Liver (tissue), 9 donors: ENCODE measurements around the gene MIEN1. TPM values are rescaled to one million over a fixed set of nuclear protein-coding genes. Genes with fewer than 3 reads are reported as not detected.

Experiments
- DNase-seq: peaks from one replicate; pipeline ENCODE4 v3.0.0-alpha.2; 2017; ENCODE audit warnings: low spot score
- H3K27ac ChIP-seq, 2 donors: one replicate each; pipeline ENCODE4 v1.7.0; 2013; ENCODE audit warnings: inconsistent platforms in 2 of 2, low read length in 2 of 2, control low read depth in 1 of 2, low read depth in 1 of 2, mild to moderate bottlenecking in 1 of 2
- H3K27me3 ChIP-seq, 4 donors: one replicate each; pipeline versions ENCODE4 v1.6.1 to v1.7.0; 2013; ENCODE audit warnings: low read length in 3 of 4, inconsistent platforms in 1 of 4, mild to moderate bottlenecking in 1 of 4, moderate library complexity in 1 of 4; ENCODE audit not compliant: control insufficient read depth in 4 of 4, insufficient read depth in 4 of 4
- H3K36me3 ChIP-seq, 4 donors: one replicate each; pipeline versions ENCODE4 v1.6.1 to v1.7.0; 2013; ENCODE audit warnings: low read length in 3 of 4, mild to moderate bottlenecking in 3 of 4, low read depth in 1 of 4, moderate library complexity in 1 of 4; ENCODE audit not compliant: control insufficient read depth in 4 of 4, insufficient read depth in 3 of 4
- H3K4me1 ChIP-seq, 4 donors: one replicate each; pipeline versions ENCODE4 v1.6.1 to v1.7.0; 2013; ENCODE audit warnings: low read length in 3 of 4, mild to moderate bottlenecking in 3 of 4, moderate library complexity in 1 of 4; ENCODE audit not compliant: control insufficient read depth in 4 of 4, insufficient read depth in 4 of 4
- H3K4me3 ChIP-seq, 3 donors: one replicate each; pipeline versions ENCODE4 v1.6.1 to v1.7.0; 2013; ENCODE audit warnings: low read length in 3 of 3, control low read depth in 1 of 3, low read depth in 1 of 3, mild to moderate bottlenecking in 1 of 3
- H3K9ac ChIP-seq, 2 donors: one replicate each; pipeline ENCODE4 v1.7.0; 2013; ENCODE audit warnings: low read length in 2 of 2, mild to moderate bottlenecking in 2 of 2, moderate library complexity in 2 of 2, control low read depth in 1 of 2, low read depth in 1 of 2
- H3K9me3 ChIP-seq, 4 donors: one replicate each; pipeline versions ENCODE4 v1.6.1 to v1.7.0; 2013; ENCODE audit warnings: low read length in 3 of 4; ENCODE audit not compliant: control insufficient read depth in 4 of 4
- CTCF ChIP-seq: fragments of 150-350 bp; IDR thresholded peaks from 2 replicates; pipeline ENCODE4 v1.5.1; 2017; ENCODE audit warnings: improper control_type of control experiment, low read depth, low read length; ENCODE audit not compliant: missing input control
- EGR1 ChIP-seq, 2 donors: IDR thresholded peaks; 2 replicates each; pipeline ENCODE4 v1.6.1; 2016 to 2018; ENCODE audit warnings: antibody characterized with exemption in 2 of 2, low read depth in 2 of 2
- FOXA2 ChIP-seq: IDR thresholded peaks from 2 replicates; pipeline ENCODE4 v1.6.1; 2016; ENCODE audit warnings: antibody characterized with exemption
- GABPA ChIP-seq, 2 donors: IDR thresholded peaks in 1 of 2; conservative IDR thresholded peaks in 1 of 2; 2 replicates each; pipeline ENCODE4 v1.6.1; 2016; ENCODE audit warnings: antibody characterized with exemption in 2 of 2, mild to moderate bottlenecking in 1 of 2, moderate library complexity in 1 of 2
- HNF4A ChIP-seq, 2 donors: conservative IDR thresholded peaks; 2 replicates each; pipeline ENCODE4 v1.6.1; 2016; ENCODE audit warnings: antibody characterized with exemption in 2 of 2, mild to moderate bottlenecking in 2 of 2
- NR2F2 ChIP-seq: IDR thresholded peaks from 2 replicates; pipeline ENCODE4 v1.6.1; 2016; ENCODE audit warnings: antibody characterized with exemption
- RAD21 ChIP-seq, 2 donors: IDR thresholded peaks; 2 replicates each; pipeline ENCODE4 v1.6.1; 2016; ENCODE audit warnings: antibody characterized with exemption in 2 of 2, mild to moderate bottlenecking in 2 of 2
- SP1 ChIP-seq: IDR thresholded peaks from 2 replicates; pipeline ENCODE4 v1.6.1; 2018; ENCODE audit warnings: antibody characterized with exemption, mild to moderate bottlenecking
- TAF1 ChIP-seq: conservative IDR thresholded peaks from 2 replicates; pipeline ENCODE4 v1.6.1; 2016; ENCODE audit warnings: antibody characterized with exemption, mild to moderate bottlenecking
- YY1 ChIP-seq: IDR thresholded peaks from 2 replicates; pipeline ENCODE4 v1.6.1; 2016; ENCODE audit warnings: antibody characterized with exemption, mild to moderate bottlenecking
- ZBTB33 ChIP-seq: IDR thresholded peaks from 2 replicates; pipeline ENCODE4 v1.6.1; 2016; ENCODE audit warnings: antibody characterized with exemption
- WGBS: extraction: QIAGEN DNeasy Blood & Tissue Kit; methylation state at CpG from one replicate; pipeline ENCODE4 v1.1.7; 2013; 5-methylcytosine and 5-hydroxymethylcytosine counted together
- polyA plus RNA-seq, 2 donors: library from polyadenylated mRNA; stranded (reverse) in 1 of 2; unstranded in 1 of 2; fragments of 200-250 nt in 1 of 2; fragments of >200 nt in 1 of 2; fragmentation: Nextera tagmentation in 1 of 2; extraction: Ambion mirVana in 1 of 2; gene quantifications; one replicate each; pipeline versions ENCODE4 v1.2.1 to v1.2.3, GENCODE V29; 2013 to 2015
- total RNA-seq, 2 donors: library from RNA; depleted of rRNA; stranded (reverse); fragments of >200 nt; gene quantifications; one replicate each; pipeline ENCODE4 v1.2.3, GENCODE V29; 2014
- TF ChIP-seq, protein P1 (sequence below): IDR thresholded peaks from 2 replicates; pipeline ENCODE4 v1.6.1; 2016; ENCODE audit warnings: antibody characterized with exemption, mild to moderate bottlenecking
- TF ChIP-seq, protein P2 (sequence below): IDR thresholded peaks from 2 replicates; pipeline ENCODE4 v1.6.1; 2016; ENCODE audit warnings: antibody characterized with exemption
- donor health status: healthy.
- donor health status: healthy.
- donor health status: healthy.
- donor health status: healthy.
- donor health status: healthy.

MIEN1 gene
- total and polyA plus RNA-seq, 4 donors = 11.1 to 99.0 (median 29.0) TPM

DNA sequence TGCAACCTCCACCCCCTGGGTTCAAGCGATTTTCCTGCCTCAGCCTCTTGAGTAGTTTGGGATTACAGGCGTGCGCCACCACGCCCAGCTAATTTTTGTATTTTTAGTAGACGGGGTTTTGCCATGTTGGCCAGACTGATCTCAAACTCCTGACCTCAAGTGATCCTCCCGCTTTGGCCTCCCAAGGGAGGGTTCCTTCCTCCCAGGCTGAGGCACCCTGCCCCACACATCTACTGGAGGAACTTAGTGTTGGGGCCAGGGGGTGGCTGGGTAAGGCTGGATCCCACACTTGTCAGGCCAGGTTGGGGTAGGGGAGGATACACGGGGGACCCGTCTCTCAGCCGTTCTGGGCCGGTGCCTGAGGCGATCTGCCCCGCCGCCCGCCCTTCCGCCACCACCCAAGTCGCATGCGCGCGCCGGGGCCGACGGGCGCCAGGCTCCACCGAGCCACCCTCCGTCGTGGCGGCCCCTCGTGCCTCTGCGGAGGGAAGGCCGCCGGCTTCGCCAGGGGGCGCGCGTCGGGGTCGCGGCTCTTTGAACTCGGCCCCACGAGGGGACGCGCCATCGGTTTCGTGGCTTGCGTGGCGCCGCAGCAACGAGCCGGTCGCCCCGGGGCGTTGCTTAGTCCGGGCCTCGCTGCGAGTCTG is 23.3 kb upstream of the MIEN1 start:
- Histone ChIP-seq H3K4me1 (peaks cover 2 to 16% (median 4%) of the 10 kb centered on the region in 4 donors), H3K27me3 (no peaks in the 10 kb centered on the region), H3K9me3 (no peaks in the 10 kb centered on the region), H3K27ac (peak overlapping the region; percentile 93 to 95), H3K4me3 (peak overlapping the region; percentile 72 to 88 (median 86)), H3K36me3 (no peaks in the 10 kb centered on the region), H3K9ac (peak overlapping the region in 1 of 2 donors; percentile 59)
- TF ChIP-seq CTCF (peak; percentile 1), YY1 (no peak), RAD21 (IDR thresholded peaks at IDR 0.05) (no peak)
- DNase-seq = no peak
- 7% methylated on average over 55 of the region's 55 CpGs for WGBS

GRCh38 chr17:39752241-39752881 is 22.0 kb upstream of the MIEN1 start:
- Histone ChIP-seq H3K9ac (no peak overlapping the region), H3K9me3 (no peaks in the 10 kb centered on the region), H3K36me3 (no peaks in the 10 kb centered on the region), H3K27me3 (no peaks in the 10 kb centered on the region), H3K4me1 (peaks cover 2 to 16% (median 4%) of the 10 kb centered on the region in 4 donors), H3K4me3 (no peak overlapping the region), H3K27ac (no peak overlapping the region)
- TF ChIP-seq EGR1 (IDR thresholded peaks at IDR 0.05; ENCODE audit: low read depth in 2 of 2) (no peak), HNF4A (conservative IDR thresholded peaks at IDR 0.05) (no peak), CTCF (no peak), TAF1 (no peak), FOXA2 (no peak), NR2F2 (no peak), ZBTB33 (no peak), YY1 (no peak), SP1 (no peak), GABPA (IDR thresholded peaks at IDR 0.05 in 1 of 2, conservative IDR thresholded peaks at IDR 0.05 in 1 of 2) (no peak)
- TF ChIP-seq, protein P1, sequence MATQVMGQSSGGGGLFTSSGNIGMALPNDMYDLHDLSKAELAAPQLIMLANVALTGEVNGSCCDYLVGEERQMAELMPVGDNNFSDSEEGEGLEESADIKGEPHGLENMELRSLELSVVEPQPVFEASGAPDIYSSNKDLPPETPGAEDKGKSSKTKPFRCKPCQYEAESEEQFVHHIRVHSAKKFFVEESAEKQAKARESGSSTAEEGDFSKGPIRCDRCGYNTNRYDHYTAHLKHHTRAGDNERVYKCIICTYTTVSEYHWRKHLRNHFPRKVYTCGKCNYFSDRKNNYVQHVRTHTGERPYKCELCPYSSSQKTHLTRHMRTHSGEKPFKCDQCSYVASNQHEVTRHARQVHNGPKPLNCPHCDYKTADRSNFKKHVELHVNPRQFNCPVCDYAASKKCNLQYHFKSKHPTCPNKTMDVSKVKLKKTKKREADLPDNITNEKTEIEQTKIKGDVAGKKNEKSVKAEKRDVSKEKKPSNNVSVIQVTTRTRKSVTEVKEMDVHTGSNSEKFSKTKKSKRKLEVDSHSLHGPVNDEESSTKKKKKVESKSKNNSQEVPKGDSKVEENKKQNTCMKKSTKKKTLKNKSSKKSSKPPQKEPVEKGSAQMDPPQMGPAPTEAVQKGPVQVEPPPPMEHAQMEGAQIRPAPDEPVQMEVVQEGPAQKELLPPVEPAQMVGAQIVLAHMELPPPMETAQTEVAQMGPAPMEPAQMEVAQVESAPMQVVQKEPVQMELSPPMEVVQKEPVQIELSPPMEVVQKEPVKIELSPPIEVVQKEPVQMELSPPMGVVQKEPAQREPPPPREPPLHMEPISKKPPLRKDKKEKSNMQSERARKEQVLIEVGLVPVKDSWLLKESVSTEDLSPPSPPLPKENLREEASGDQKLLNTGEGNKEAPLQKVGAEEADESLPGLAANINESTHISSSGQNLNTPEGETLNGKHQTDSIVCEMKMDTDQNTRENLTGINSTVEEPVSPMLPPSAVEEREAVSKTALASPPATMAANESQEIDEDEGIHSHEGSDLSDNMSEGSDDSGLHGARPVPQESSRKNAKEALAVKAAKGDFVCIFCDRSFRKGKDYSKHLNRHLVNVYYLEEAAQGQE = no peak
- TF ChIP-seq, protein P2, sequence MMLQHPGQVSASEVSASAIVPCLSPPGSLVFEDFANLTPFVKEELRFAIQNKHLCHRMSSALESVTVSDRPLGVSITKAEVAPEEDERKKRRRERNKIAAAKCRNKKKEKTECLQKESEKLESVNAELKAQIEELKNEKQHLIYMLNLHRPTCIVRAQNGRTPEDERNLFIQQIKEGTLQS = no peak
- 91% methylated on average over 13 of the region's 13 CpGs for WGBS
- no peak for DNase-seq
